Lung (tissue), 12 donors: ENCODE measurements around the gene TMEM86B. TPM values are rescaled to one million over a fixed set of nuclear protein-coding genes. Genes with fewer than 3 reads are reported as not detected.

Experiments
- ATAC-seq: fragments of 200-7000 bp; cut with Tn5 transposase; one replicate; pipeline ENCODE4 v1.9.1; 2020; ENCODE audit warnings: moderate number of reproducible peaks; ENCODE audit not compliant: insufficient read depth, low FRiP score
- DNase-seq, 3 donors: peaks; one replicate each; pipeline ENCODE4 v3.0.0-alpha.2; 2013 to 2017
- H3K27ac ChIP-seq, 2 donors: one replicate each; pipeline ENCODE4 v1.5.1; 2013; ENCODE audit warnings: mild to moderate bottlenecking in 2 of 2, moderate library complexity in 2 of 2, control low read depth in 1 of 2, inconsistent platforms in 1 of 2, low read depth in 1 of 2, low read length in 1 of 2
- H3K27me3 ChIP-seq, 3 donors: one replicate each; pipeline ENCODE4 v1.5.1; 2013; ENCODE audit warnings: low read length in 2 of 3; ENCODE audit not compliant: control insufficient read depth in 3 of 3, insufficient read depth in 3 of 3
- H3K36me3 ChIP-seq, 4 donors: one replicate each; pipeline ENCODE4 v1.5.1; 2013; ENCODE audit warnings: low read length in 4 of 4, mild to moderate bottlenecking in 1 of 4, moderate library complexity in 1 of 4; ENCODE audit not compliant: control insufficient read depth in 4 of 4, insufficient read depth in 4 of 4
- H3K4me1 ChIP-seq, 5 donors: one replicate each; pipeline ENCODE4 v1.5.1; 2013; ENCODE audit warnings: low read length in 5 of 5, mild to moderate bottlenecking in 2 of 5, moderate library complexity in 1 of 5; ENCODE audit not compliant: control insufficient read depth in 5 of 5, insufficient read depth in 5 of 5
- H3K4me3 ChIP-seq: one replicate; pipeline ENCODE4 v1.5.1; 2013; ENCODE audit warnings: mild to moderate bottlenecking, control low read depth, moderate library complexity
- H3K9ac ChIP-seq, 2 donors: one replicate each; pipeline ENCODE4 v1.5.1; 2013; ENCODE audit warnings: low read length in 2 of 2, control low read depth in 1 of 2; ENCODE audit not compliant: insufficient read depth in 1 of 2
- H3K9me3 ChIP-seq, 4 donors: one replicate each; pipeline ENCODE4 v1.5.1; 2013; ENCODE audit warnings: low read length in 3 of 4, mild to moderate bottlenecking in 1 of 4, moderate library complexity in 1 of 4; ENCODE audit not compliant: control insufficient read depth in 4 of 4, insufficient read depth in 3 of 4
- WGBS, 2 donors: extraction: QIAGEN DNeasy Blood & Tissue Kit; methylation state at CpG; one replicate each; pipeline ENCODE4 v1.1.7; 2013; 5-methylcytosine and 5-hydroxymethylcytosine counted together
- polyA plus RNA-seq, 2 donors: library from polyadenylated mRNA; stranded (reverse); fragments of 200-250 nt; gene quantifications; one replicate each; pipeline ENCODE4 v1.2.1, GENCODE V29; 2013
- total RNA-seq, 2 donors: library from RNA; depleted of rRNA in 1 of 2; stranded (reverse); fragments of >200 nt in 1 of 2; gene quantifications; one replicate each; pipeline ENCODE4 v1.2.1, GENCODE V29; 2014 to 2021
- TF ChIP-seq, protein P1 (sequence below): IDR thresholded peaks from 2 replicates; pipeline ENCODE4 v1.5.1; 2012; ENCODE audit warnings: mild to moderate bottlenecking; ENCODE audit errors: control extremely low read depth, extremely low read depth
- donor health status: control.
- donor health status: control.
- donor health status: Bipolar disorder and iron deficiency.
- donor health status: healthy.
- donor health status: DM: yes; HTN: yes; CAD: no.

Gene TMEM86B
- total and polyA plus RNA-seq, 4 donors, result 1.8 to 5.3 (median 4.3) TPM

DNA sequence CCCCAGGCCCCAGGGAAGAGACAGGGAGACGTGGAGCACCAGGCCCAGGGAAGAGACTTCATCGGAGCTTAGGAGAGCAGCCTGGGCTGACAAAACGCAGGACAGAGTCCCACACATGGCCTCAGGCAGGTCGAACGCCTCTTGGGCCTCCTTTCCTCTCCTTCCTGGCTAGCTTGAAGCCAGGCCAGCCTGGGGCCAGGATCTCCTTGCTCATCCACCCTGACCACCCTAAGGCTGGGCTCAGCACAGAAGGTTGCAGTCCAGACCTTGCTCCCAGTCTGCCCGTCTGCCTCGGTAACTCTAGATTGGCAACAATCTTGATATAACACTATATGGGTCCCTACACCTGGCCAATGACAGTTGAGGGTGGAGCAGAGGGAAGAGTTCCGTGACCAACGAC is 20.1 kb upstream of the TMEM86B start:
- H3K27ac ChIP-seq, result no peak overlapping the region
- 87 to 88% methylated on average over 9 of the region's 9 CpGs for WGBS, 2 donors
- peaks cover 6 to 37% (median 18%) of the 10 kb centered on the region in 4 donors for H3K36me3 ChIP-seq
- H3K4me1 ChIP-seq, result peaks cover 0 to 19% (median 0%) of the 10 kb centered on the region in 5 donors
- TF ChIP-seq, protein P1, sequence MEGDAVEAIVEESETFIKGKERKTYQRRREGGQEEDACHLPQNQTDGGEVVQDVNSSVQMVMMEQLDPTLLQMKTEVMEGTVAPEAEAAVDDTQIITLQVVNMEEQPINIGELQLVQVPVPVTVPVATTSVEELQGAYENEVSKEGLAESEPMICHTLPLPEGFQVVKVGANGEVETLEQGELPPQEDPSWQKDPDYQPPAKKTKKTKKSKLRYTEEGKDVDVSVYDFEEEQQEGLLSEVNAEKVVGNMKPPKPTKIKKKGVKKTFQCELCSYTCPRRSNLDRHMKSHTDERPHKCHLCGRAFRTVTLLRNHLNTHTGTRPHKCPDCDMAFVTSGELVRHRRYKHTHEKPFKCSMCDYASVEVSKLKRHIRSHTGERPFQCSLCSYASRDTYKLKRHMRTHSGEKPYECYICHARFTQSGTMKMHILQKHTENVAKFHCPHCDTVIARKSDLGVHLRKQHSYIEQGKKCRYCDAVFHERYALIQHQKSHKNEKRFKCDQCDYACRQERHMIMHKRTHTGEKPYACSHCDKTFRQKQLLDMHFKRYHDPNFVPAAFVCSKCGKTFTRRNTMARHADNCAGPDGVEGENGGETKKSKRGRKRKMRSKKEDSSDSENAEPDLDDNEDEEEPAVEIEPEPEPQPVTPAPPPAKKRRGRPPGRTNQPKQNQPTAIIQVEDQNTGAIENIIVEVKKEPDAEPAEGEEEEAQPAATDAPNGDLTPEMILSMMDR, result no peak
- no peak overlapping the region for H3K9ac ChIP-seq
- no peaks in the 10 kb centered on the region for H3K27me3 ChIP-seq
- ATAC-seq (no peak), DNase-seq (no peak)
- no peaks in the 10 kb centered on the region for H3K9me3 ChIP-seq
- H3K4me3 ChIP-seq, result no peak overlapping the region

DNA sequence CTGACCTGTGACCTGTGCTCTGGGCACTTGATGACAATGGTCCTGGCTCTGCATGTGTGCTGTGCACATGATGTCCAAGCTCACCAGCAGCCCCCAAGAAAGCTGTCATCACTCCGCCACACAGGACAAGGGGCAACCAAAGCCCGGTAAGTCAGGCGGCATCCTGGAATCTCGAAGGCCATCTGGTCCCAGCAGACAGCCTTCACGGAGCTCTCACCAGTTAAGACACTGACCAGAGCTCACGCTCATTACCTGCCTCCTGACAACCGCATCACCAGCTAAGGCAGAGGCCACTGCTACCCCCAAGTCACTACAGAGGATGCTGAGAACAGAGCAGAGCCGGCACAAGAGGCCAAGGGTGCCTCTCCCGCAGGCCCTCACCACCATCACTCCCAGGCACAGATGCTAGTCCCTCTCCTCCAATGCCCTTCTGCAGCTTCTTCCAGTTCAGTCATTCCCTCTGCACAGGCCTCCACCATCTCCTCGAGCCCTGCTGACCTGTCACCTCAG is 19.7 kb upstream of the TMEM86B start:
- TF ChIP-seq, protein P1, result no peak
- Histone ChIP-seq H3K4me1 (peaks cover 0 to 19% (median 0%) of the 10 kb centered on the region in 5 donors), H3K36me3 (peaks cover 6 to 42% (median 19%) of the 10 kb centered on the region in 4 donors), H3K9ac (no peak overlapping the region), H3K27me3 (no peaks in the 10 kb centered on the region), H3K4me3 (no peak overlapping the region), H3K9me3 (no peaks in the 10 kb centered on the region), H3K27ac (no peak overlapping the region)
- WGBS, 2 donors, result 82 to 87% methylated on average over 10 of the region's 10 CpGs
- ATAC-seq (no peak), DNase-seq (no peak)

DNA sequence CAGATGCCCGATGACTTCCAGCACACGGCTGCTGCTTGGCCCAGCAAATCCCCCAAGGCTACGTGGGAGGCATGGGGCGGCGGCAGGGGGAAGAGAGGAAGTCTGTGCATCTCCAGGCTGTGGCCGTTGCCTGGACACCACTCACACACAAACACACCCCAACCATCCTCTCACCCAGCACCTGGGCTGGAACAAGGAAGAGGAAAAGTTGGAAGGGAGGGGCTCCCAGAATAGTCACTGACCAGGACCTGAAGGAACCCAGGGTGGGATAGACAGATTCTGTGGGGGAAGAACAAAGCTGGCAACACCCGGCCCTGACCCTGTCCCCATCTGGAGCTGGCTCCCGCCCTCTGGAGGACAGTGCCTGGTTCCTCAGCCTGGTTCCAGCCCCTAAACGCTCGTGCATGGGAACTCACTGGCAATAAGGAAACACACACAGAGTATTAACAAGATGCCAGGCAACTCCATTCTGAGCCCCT is 19.1 kb upstream of the TMEM86B start:
- Histone ChIP-seq H3K9ac (no peak overlapping the region), H3K27me3 (no peaks in the 10 kb centered on the region), H3K27ac (no peak overlapping the region), H3K9me3 (no peaks in the 10 kb centered on the region), H3K36me3 (peaks cover 6 to 42% (median 21%) of the 10 kb centered on the region in 4 donors), H3K4me3 (no peak overlapping the region), H3K4me1 (peaks cover 0 to 19% (median 0%) of the 10 kb centered on the region in 5 donors)
- DNase-seq (no peak), ATAC-seq (peak; percentile 49)
- WGBS, 2 donors, result 31 to 52% methylated on average over 10 of the region's 10 CpGs
- TF ChIP-seq, protein P1, result no peak
